RPMI7951 (cell line): Measurements from ENCODE around the gene CRABP1. TPM values are rescaled to one million over a fixed set of nuclear protein-coding genes. Genes with fewer than 3 reads are reported as not detected.

ENCODE experiments used
- DNase-seq: peaks from one replicate; pipeline ENCODE4 v3.0.0-alpha.2; 2012; ENCODE audit warnings: low read depth
- total RNA-seq: library from RNA; depleted of rRNA; stranded (reverse); fragments of >200 nt; shearing (Covaris generic); gene quantifications from 2 replicates; pipeline ENCODE4 v1.2.3, GENCODE V29; 2014; rRNA removed

Gene CRABP1
- 0.29 TPM in 1 of 2 replicates, not detected in the other for total RNA-seq

- DNase-seq = no peak
These were observed at the start of gene CRABP1 for GRCh38 chr15:78340231-78341056. Gene CRABP1 (plus strand): TSS chr15:78340353. CDS start chr15:78340429, 76 bp downstream.

DNA sequence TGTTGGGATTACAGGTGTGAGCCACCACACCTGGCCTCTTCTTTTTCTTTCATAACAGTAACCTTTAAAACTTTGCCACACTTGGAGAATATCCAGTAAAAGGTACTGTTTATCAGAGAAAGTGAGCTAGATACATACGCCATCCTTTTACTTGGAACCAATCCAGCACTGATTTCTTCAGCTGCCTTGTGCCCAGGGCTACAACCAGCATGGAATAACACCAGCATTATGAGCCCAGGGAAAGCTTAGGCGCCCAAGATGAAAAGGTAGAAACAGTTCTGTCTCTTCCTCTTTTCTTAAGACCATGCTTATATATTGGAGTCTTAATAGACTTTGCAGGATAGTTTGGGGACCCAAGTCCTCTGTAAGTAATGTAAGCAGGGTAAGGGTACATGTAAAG lies 49.1 kb upstream of the CRABP1 start:
- DNase-seq = no peak

GRCh38 chr15:78291698-78292097 lies 48.5 kb upstream of the CRABP1 start:
- no peak for DNase-seq

DNA sequence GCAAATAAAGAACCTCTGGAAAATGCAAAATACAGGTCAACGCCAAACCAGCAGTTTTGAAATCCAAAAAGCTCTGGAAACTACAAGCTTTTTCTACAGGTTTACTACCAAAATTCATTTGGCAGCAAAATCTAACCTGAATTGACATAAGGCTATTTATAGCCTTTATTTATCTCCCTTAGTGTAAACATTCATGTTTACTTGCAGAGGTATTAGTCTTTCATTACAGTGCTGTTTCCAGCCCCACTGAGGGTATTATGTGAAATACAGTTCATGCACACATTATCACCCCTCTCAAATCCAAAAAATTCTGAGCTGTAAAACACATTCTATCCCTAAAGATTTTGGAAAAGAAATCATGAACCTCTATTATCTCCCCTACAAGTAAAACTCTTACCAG lies 47.9 kb upstream of the CRABP1 start:
- no peak for DNase-seq

- peak; percentile 94 for DNase-seq
These were observed 40.8 kb upstream of the CRABP1 start, which contains the start of gene SKIC8 for GRCh38 chr15:78299101-78299930. Gene SKIC8 (minus strand): TSS chr15:78299609. CDS start chr15:78295686, 3,923 bp downstream.

DNA sequence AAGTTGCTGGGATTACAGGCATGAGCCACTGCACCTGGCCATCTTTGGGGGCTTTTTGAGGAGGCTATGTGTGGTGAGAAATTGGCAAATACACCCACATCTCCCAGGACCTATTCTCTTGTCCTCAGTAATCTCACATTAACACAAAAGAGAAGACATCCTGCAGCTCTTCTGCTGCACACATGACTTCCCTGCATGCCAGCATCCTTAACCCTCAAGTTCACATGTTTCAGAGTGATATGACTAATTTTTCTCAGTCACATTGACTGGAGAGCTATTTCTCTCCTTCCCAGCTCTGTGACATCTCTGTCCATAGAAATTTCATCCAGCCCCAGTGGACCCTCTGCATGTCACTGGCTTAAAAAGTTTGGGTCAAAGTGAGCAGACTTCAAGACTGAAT lies 38.8 kb upstream of the CRABP1 start:
- no peak for DNase-seq

- DNase-seq = peak; percentile 23
These were observed 38.3 kb upstream of the CRABP1 start for GRCh38 chr15:78301828-78302227.

- peak; percentile 80 for DNase-seq
These were observed 37.4 kb upstream of the CRABP1 start for GRCh38 chr15:78302579-78303312.

DNA sequence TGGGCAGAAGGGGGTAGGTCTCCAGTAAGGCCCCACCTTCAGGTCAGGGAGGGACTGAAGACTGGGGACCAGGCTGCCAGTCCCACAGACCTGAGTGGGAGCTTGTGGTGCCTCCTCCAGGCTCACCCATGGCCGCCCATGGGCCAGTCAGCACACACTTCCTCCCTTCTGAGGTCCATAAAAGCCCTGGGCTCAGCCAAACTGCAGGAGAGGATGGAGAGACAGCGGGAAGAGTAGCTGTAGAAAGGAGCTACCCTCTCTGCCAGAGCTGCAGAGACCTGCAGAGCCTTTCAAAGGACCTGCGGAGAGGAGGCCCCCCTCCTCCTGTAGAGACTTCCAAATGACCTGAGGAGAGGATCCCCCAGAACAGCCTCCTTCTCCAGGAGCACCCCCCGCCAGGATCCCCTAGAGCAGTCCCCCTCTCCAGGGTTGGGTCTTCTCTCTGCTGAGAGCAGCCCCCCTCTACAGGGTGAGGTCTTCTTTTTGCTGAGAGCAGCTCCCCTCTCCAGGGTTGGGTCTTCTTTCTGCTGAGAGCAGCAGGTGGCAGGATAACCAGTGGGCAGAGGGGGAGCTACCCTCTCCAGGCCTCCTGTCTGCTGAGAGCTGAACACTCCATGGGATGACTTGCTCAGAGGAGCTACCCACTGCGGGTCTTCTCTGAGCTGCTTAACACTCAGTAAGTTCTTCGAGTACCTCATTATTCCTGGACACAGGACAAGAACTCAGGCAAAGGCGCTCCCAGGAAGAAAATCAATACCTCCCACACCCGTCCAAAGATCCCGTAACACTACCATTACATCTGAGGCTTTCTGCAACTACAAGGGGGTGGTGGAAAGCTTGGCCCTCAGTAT lies 35.7 kb upstream of the CRABP1 start:
- no peak for DNase-seq

DNA sequence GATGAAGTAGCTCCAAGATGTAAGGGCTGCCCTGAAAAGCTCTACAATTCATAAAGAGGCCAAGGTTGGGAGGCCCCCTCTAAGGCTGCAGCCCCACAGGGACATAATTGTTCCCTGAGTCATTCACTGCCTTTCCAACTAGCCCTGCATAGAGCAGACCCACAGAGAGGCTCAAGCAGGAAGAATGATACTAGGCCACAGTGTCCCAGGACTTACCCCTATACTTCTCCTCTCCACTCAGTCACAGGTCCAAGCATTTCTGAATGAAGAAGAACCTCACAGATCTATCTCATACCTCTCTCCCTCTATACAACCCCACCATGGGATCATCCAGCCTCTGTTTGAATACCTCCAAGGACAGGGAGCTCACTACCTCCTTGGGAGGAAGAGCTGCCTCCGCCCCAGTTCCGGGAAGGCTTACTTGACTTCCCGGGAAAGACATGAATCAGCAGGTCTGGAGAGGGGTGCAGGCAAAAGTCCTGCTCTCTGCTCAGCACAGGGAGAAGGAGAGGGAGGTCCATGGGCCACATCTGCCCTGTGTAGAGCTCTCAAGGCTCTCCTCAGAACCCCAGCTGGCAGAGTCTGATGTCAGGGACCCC lies 33.9 kb upstream of the CRABP1 start:
- DNase-seq = peak; percentile 86

GRCh38 chr15:78307976-78308375 lies 32.2 kb upstream of the CRABP1 start:
- no peak for DNase-seq

- peak; percentile 63 for DNase-seq
These were observed 31.6 kb upstream of the CRABP1 start for GRCh38 chr15:78308422-78309032.

GRCh38 chr15:78311292-78311691 lies 28.9 kb upstream of the CRABP1 start:
- no peak for DNase-seq

GRCh38 chr15:78312536-78312935 lies 27.6 kb upstream of the CRABP1 start:
- no peak for DNase-seq

DNA sequence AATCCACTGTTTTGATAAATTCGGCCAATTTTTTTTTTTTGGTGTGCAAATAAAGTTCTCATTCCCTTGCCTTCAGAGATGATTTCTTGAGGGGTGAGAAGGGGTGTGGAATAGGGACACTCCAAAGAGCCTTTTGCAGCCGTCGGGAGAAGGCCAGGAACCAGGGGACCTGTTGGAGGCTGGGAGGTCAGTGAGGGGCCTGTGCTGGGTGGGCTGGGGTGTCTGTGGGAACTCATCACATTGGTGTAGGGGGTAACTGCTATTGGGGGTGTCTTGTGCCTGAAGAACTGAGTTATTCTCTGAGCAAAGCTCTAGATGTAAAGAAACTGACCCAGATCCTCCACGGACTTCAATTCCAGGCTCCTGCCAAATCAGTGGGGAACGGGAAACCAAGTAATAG lies 27.2 kb upstream of the CRABP1 start:
- no peak for DNase-seq

- DNase-seq = no peak
These were observed 26.8 kb upstream of the CRABP1 start for GRCh38 chr15:78313383-78313782.

DNA sequence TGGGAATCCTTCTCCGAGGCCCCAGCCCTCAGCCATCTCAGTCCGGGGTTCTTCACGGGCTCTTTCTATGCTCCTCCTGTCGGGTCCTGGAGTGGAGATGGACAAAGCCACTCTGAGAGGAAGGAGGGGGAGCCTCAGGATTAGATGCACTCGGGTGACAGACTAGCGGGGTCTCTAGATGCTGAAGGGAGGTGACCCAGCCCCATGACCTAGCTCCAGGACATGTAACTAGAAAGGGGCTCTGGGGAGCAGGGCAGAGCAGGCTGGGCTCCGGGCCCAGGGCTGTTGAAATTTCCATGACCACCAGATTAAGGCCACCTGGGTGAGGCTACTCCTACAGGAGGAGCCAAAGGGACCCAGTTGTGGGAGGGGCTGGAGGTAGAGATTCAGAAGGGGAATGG lies 26.0 kb upstream of the CRABP1 start:
- DNase-seq = no peak

- no peak for DNase-seq
These were observed 24.4 kb upstream of the CRABP1 start for GRCh38 chr15:78315686-78316282.

DNA sequence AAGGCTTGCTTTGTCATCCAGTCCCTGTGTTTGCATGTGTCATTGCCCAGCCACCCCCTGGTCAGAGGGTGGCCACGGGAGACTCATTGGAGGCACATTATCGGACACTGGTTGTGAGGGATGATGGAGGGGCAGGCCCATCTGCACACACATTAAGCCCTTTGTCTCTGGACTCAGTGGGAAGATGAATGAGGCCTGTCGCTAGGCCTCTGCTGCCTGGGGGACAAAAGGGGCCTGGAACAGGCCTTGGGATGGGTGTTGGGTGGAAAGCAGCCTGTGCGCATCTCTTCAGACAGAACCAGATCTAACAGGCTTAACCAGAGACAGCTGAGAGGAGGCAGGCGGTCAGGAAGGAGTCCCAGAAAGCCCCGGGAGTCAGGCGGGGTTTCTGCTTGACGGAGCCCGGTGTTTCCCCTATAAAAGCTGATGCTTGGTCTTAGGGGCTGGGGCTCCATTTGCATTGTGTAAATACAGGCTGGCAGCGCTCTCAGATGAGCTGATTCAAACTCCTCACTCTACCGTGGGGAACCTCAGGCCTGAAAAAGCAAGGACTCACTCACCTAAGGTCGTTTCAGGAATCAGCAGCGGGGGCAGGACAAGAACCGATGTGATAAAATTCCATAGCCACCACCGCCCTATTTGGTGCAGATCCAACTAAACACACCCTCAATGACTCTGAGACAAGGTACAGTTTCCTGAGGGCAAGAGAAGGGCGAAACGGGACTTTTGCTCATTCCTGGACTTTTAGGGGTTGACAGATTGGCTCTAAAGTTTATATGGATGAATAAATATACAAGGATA lies 23.7 kb upstream of the CRABP1 start:
- DNase-seq = peak; percentile 56
